Neural cell (in vitro differentiated cells): ENCODE data around the gene DHRS9. TPM values are rescaled to one million over a fixed set of nuclear protein-coding genes. Genes with fewer than 3 reads are reported as not detected.

ENCODE experiments used
- H2AFZ ChIP-seq: fragments of 200-600, 300-800 bp; sonication (generic), shearing (Covaris generic); 2 replicates; pipeline ENCODE4 v1.6.0; 2014; ENCODE audit warnings: low read depth, mild to moderate bottlenecking, antibody characterized with exemption, low read length, moderate library complexity
- H3F3A ChIP-seq: fragments of 200-600 bp; shearing (Covaris generic); 2 replicates; pipeline ENCODE4 v1.6.1; 2016; ENCODE audit warnings: mild to moderate bottlenecking, moderate library complexity, mixed read lengths, antibody characterized with exemption, low read length; ENCODE audit not compliant: insufficient read depth, poor library complexity, severe bottlenecking
- H3K27ac ChIP-seq: fragments of 200-600, 300-800 bp; sonication (generic), shearing (Covaris generic); 2 replicates; pipeline ENCODE4 v1.5.1; 2014; ENCODE audit warnings: mild to moderate bottlenecking, low read length, moderate library complexity
- H3K27me3 ChIP-seq: fragments of 300-800, 200-600 bp; sonication (generic), shearing (Covaris generic); 2 replicates; pipeline ENCODE4 v1.6.0; 2014; ENCODE audit warnings: mild to moderate bottlenecking, low read depth, low read length, moderate library complexity; ENCODE audit not compliant: insufficient read depth
- H3K36me3 ChIP-seq: fragments of 300-800, 200-600 bp; sonication (generic), shearing (Covaris generic); 2 replicates; pipeline ENCODE4 v1.5.1; 2014; ENCODE audit warnings: mild to moderate bottlenecking, antibody characterized with exemption, low read length, moderate library complexity; ENCODE audit not compliant: insufficient read depth
- H3K4me2 ChIP-seq: fragments of 300-800, 200-600 bp; sonication (generic), shearing (Covaris generic); 2 replicates; pipeline ENCODE4 v1.6.0; 2014; ENCODE audit warnings: mild to moderate bottlenecking, low read length
- H3K4me3 ChIP-seq: fragments of 300-800, 200-600 bp; sonication (generic), shearing (Covaris generic); 2 replicates; pipeline ENCODE4 v1.5.1; 2014; ENCODE audit warnings: mild to moderate bottlenecking, low read length, moderate library complexity
- H3K79me2 ChIP-seq: fragments of 200-600 bp; shearing (Covaris generic); replicated peaks from 2 replicates; pipeline ENCODE4 v1.6.0; 2014; ENCODE audit warnings: mild to moderate bottlenecking, low read length, moderate library complexity; ENCODE audit not compliant: insufficient read depth
- H3K9ac ChIP-seq: fragments of 300-800, 200-600 bp; sonication (generic), shearing (Covaris generic); 2 replicates; pipeline ENCODE4 v1.6.1; 2016; ENCODE audit warnings: mild to moderate bottlenecking, low read length, mixed read lengths
- H3K9me2 ChIP-seq: fragments of 200-600 bp; shearing (Covaris generic); 2 replicates; pipeline ENCODE4 v1.6.1; 2016; ENCODE audit warnings: mild to moderate bottlenecking, low read length, mixed read lengths; ENCODE audit not compliant: insufficient read depth
- H3K9me3 ChIP-seq: fragments of 200-600, 300-800 bp; sonication (generic), shearing (Covaris generic); 2 replicates; pipeline ENCODE4 v1.6.1; 2016; ENCODE audit warnings: mild to moderate bottlenecking, mixed run types, low read length, moderate library complexity, mixed read lengths
- H4K20me1 ChIP-seq: fragments of 200-600 bp; shearing (Covaris generic); 2 replicates; pipeline ENCODE4 v1.6.1; 2016; ENCODE audit warnings: mild to moderate bottlenecking, mixed run types; ENCODE audit not compliant: insufficient read depth
- CTCF ChIP-seq: fragments of 450-650 bp; IDR thresholded peaks from 2 replicates; pipeline ENCODE4 v1.5.1; 2014; ENCODE audit warnings: antibody characterized with exemption, mild to moderate bottlenecking, moderate library complexity; ENCODE audit not compliant: poor library complexity, severe bottlenecking
- EP300 ChIP-seq: fragments of 450-650 bp; conservative IDR thresholded peaks from 2 replicates; pipeline ENCODE4 v1.6.1; 2014; ENCODE audit warnings: antibody characterized with exemption, mild to moderate bottlenecking, moderate library complexity; ENCODE audit not compliant: poor library complexity, severe bottlenecking
- EZH2 ChIP-seq: fragments of 200-600, 300-800 bp; shearing (Covaris generic), sonication (generic); IDR thresholded peaks from 2 replicates; pipeline ENCODE4 v1.6.1; 2014; ENCODE audit warnings: antibody characterized with exemption, low read length, borderline replicate concordance, mild to moderate bottlenecking; ENCODE audit not compliant: insufficient read depth, poor library complexity, severe bottlenecking
- MXI1 ChIP-seq: fragments of 450-650 bp; conservative IDR thresholded peaks from 2 replicates; pipeline ENCODE4 v1.6.1; 2014; ENCODE audit warnings: antibody characterized with exemption, mild to moderate bottlenecking; ENCODE audit not compliant: poor library complexity, severe bottlenecking
- POLR2AphosphoS5 ChIP-seq: IDR thresholded peaks from 2 replicates; pipeline ENCODE4 v1.6.1; 2012
- RAD21 ChIP-seq: fragments of 450-650 bp; conservative IDR thresholded peaks from 2 replicates; pipeline ENCODE4 v1.6.1; 2014; ENCODE audit warnings: antibody characterized with exemption, mild to moderate bottlenecking, moderate library complexity
- REST ChIP-seq: IDR thresholded peaks from 2 replicates; pipeline ENCODE4 v1.6.1; 2012; ENCODE audit warnings: borderline replicate concordance
- SMC3 ChIP-seq: fragments of 450-650 bp; conservative IDR thresholded peaks from 2 replicates; pipeline ENCODE4 v1.6.1; 2014; ENCODE audit warnings: antibody characterized with exemption, mild to moderate bottlenecking, moderate library complexity; ENCODE audit not compliant: poor library complexity
- TAF1 ChIP-seq: IDR thresholded peaks from 2 replicates; pipeline ENCODE4 v1.6.1; 2012; ENCODE audit warnings: low read depth
- polyA plus RNA-seq: library from polyadenylated mRNA; depleted of rRNA; stranded (reverse); fragments of >200 nt; gene quantifications from 2 replicates; pipeline ENCODE4 v1.2.3, GENCODE V29; 2014

DHRS9 gene
- polyA plus RNA-seq, 1 donor from 2014 or later: not detected

GRCh38 chr2:169066897-169067296 lies 2.5 kb upstream of the DHRS9 start:
- Histone ChIP-seq H3K9ac (no peak overlapping the region), H3K4me2 (no peak overlapping the region), H2AFZ (no peak overlapping the region), H3K27me3 (no peaks in the 10 kb centered on the region), H3K79me2 (no peaks in the 10 kb centered on the region), H3K9me3 (no peaks in the 10 kb centered on the region), H4K20me1 (no peaks in the 10 kb centered on the region), H3K4me3 (no peak overlapping the region), H3K9me2 (no peaks in the 10 kb centered on the region), H3K27ac (no peak overlapping the region), H3F3A (no peaks in the 10 kb centered on the region), H3K36me3 (no peaks in the 10 kb centered on the region)
- no peak for TF ChIP-seq RAD21

DNA sequence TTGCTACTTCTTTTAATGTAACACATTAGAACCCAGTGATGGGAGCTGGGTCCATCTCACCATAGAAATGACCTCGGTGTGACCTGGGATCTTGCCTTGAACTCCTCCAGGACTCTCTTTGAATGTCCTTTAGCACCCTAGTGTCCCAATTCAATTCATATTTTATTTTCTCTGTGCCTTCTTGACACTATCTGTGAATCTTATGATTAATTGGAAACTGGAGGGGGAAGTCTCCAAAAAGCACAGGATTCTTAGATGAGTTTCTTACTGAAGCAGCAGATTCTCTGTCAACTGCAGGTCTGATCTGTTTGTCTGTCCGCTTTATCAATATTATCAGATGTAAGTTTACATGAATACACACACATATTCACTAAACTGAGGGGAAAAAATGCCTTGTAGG lies 470 bp downstream of the DHRS9 start:
- H3K4me2 ChIP-seq: no peak overlapping the region
- no peaks in the 10 kb centered on the region for H3K9me3 ChIP-seq
- H3K79me2 ChIP-seq: no peaks in the 10 kb centered on the region
- H3K27me3 ChIP-seq: no peaks in the 10 kb centered on the region
- no peak overlapping the region for H2AFZ ChIP-seq
- TF ChIP-seq SMC3 (no peak), MXI1 (no peak), EZH2 (no peak), POLR2AphosphoS5 (no peak), CTCF (no peak), EP300 (no peak), RAD21 (no peak), TAF1 (no peak), REST (no peak)
- H4K20me1 ChIP-seq: no peaks in the 10 kb centered on the region
- H3K4me3 ChIP-seq: no peak overlapping the region
- H3K27ac ChIP-seq: no peak overlapping the region
- no peaks in the 10 kb centered on the region for H3F3A ChIP-seq
- no peaks in the 10 kb centered on the region for H3K36me3 ChIP-seq
- H3K9me2 ChIP-seq: no peaks in the 10 kb centered on the region
- no peak overlapping the region for H3K9ac ChIP-seq

DNA sequence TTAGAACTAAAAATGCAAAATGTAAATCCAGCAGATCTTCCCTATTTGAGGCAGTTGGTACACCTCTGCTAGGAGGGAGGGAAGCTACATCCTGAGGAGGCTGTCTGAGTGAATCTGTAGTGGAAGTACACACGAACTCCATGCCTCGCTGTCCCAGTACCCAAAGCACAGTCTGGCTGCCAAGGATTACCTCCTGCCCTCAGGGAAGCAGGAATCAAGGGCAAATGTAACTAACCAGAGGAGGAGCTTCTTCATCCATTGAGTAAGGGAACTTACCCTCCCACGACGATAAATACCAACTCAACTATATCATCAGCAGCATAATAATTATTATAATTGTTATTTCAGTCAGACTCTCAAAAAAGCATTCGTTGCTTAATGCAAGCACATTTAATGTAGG lies 2.1 kb downstream of the DHRS9 start:
- Histone ChIP-seq H3K9ac (no peak overlapping the region), H2AFZ (no peak overlapping the region), H4K20me1 (no peaks in the 10 kb centered on the region), H3K79me2 (no peaks in the 10 kb centered on the region), H3K27ac (no peak overlapping the region), H3F3A (no peaks in the 10 kb centered on the region), H3K27me3 (no peaks in the 10 kb centered on the region), H3K9me2 (no peaks in the 10 kb centered on the region), H3K36me3 (no peaks in the 10 kb centered on the region), H3K4me2 (no peak overlapping the region), H3K4me3 (no peak overlapping the region), H3K9me3 (no peaks in the 10 kb centered on the region)
- TF ChIP-seq REST (no peak), TAF1 (no peak), SMC3 (no peak), EZH2 (no peak), RAD21 (no peak), MXI1 (no peak), EP300 (no peak), POLR2AphosphoS5 (no peak), CTCF (no peak)
